RWPE2 (cell line): ENCODE measurements around the gene ALDOA.
"Not testable (repeated sequence)": the region's sequence is repeated elsewhere in the genome, so short reads cannot be mapped to it uniquely, and the experiment has no call there.

Source experiments
- ATAC-seq: fragments of 200-7000 bp; cut with Tn5 transposase; 3 replicates; pipeline ENCODE4 v1.9.1; 2021; ENCODE audit warnings: low read depth
- DNase-seq: peaks from one replicate; pipeline ENCODE4 v3.0.0-alpha.2; 2020; ENCODE audit warnings: low spot score
- H3K27ac ChIP-seq: fragments of 450-650 bp; 2 replicates; pipeline ENCODE4 v1.5.1; 2017; ENCODE audit warnings: mild to moderate bottlenecking; ENCODE audit not compliant: poor library complexity, severe bottlenecking
- H3K27me3 ChIP-seq: fragments of 250-450 bp; sonication (Bioruptor Pico); 2 replicates; pipeline ENCODE4 v1.5.1; 2021; ENCODE audit warnings: mild to moderate bottlenecking, moderate library complexity; ENCODE audit not compliant: insufficient read depth, poor library complexity, severe bottlenecking
- H3K36me3 ChIP-seq: fragments of 250-450 bp; sonication (Bioruptor Pico); 2 replicates; pipeline ENCODE4 v1.5.1; 2020; ENCODE audit warnings: low read depth, mild to moderate bottlenecking, moderate library complexity
- H3K4me1 ChIP-seq: fragments of 250-450 bp; sonication (Bioruptor Pico); 2 replicates; pipeline ENCODE4 v1.5.1; 2021; ENCODE audit warnings: mild to moderate bottlenecking, moderate library complexity; ENCODE audit not compliant: insufficient read depth, poor library complexity, severe bottlenecking
- H3K4me3 ChIP-seq: fragments of 250-450 bp; sonication (Bioruptor Pico); 2 replicates; pipeline ENCODE4 v1.5.1; 2021; ENCODE audit warnings: mild to moderate bottlenecking, moderate library complexity; ENCODE audit not compliant: severe bottlenecking
- H3K9me3 ChIP-seq: fragments of 250-450 bp; sonication (Bioruptor Pico); 2 replicates; pipeline ENCODE4 v1.5.1; 2021; ENCODE audit warnings: mild to moderate bottlenecking, moderate library complexity; ENCODE audit not compliant: severe bottlenecking
- TF ChIP-seq, protein P1 (sequence below): fragments of 450-650 bp; IDR thresholded peaks from one replicate; pipeline ENCODE4 v1.5.1; 2017; ENCODE audit warnings: mild to moderate bottlenecking, moderate library complexity; ENCODE audit not compliant: poor library complexity, severe bottlenecking

The ALDOA gene

DNA sequence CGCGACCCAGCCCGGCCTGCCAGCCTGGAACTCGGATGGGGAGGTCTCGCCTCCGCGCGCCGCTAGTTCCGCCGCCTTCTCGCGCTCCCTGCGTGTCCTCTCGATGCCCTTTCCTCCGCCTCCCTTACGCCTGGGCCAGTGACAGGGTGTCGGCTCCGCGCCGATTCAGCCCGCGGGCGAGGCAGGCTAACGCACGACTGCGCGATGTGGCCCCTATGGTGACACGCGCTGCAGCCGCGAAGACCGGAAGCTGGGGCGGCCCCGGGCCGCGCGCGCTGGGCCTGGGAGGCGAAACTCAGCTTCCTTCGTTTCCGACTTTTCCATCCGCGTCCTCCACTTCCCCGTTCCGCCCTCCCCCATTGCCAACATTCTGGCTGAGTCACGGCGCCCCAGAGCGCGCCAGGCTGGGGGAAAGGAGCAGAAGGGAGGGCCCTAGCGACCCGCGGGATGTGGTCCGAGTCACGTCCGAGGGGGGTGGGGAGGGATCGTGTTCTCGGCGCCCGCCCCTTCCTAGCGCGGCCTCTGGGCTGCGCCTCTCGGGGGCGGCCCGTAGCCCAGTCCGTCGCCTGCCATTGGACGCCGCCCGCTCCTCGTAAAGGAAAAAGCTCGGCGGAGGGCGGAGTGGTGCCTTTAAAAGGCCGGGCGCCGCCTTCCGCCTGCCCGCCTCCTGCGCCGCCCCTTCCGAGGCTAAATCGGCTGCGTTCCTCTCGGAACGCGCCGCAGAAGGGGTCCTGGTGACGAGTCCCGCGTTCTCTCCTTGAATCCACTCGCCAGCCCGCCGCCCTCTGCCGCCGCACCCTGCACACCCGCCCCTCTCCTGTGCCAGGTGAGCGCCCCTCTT, at the start of gene ALDOA:
Gene ALDOA (plus strand): TSS at position 659 of the 841 bp plus-strand sequence. CDS start 1,138 bp downstream, outside the sequence.
- Histone ChIP-seq H3K4me1 (peaks cover 12% of the 10 kb centered on the region), H3K4me3 (peak within 1 kb of the TSS; percentile 82), H3K27me3 (no peaks in the 10 kb centered on the region), H3K27ac (peak within 1 kb of the TSS; percentile 93), H3K9me3 (no peaks in the 10 kb centered on the region), H3K36me3 (peaks cover 47% of the 10 kb centered on the region)
- ATAC-seq (peak; percentile 88), DNase-seq (peak; percentile 99)
- TF ChIP-seq, protein P1, sequence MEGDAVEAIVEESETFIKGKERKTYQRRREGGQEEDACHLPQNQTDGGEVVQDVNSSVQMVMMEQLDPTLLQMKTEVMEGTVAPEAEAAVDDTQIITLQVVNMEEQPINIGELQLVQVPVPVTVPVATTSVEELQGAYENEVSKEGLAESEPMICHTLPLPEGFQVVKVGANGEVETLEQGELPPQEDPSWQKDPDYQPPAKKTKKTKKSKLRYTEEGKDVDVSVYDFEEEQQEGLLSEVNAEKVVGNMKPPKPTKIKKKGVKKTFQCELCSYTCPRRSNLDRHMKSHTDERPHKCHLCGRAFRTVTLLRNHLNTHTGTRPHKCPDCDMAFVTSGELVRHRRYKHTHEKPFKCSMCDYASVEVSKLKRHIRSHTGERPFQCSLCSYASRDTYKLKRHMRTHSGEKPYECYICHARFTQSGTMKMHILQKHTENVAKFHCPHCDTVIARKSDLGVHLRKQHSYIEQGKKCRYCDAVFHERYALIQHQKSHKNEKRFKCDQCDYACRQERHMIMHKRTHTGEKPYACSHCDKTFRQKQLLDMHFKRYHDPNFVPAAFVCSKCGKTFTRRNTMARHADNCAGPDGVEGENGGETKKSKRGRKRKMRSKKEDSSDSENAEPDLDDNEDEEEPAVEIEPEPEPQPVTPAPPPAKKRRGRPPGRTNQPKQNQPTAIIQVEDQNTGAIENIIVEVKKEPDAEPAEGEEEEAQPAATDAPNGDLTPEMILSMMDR: no peak

DNA sequence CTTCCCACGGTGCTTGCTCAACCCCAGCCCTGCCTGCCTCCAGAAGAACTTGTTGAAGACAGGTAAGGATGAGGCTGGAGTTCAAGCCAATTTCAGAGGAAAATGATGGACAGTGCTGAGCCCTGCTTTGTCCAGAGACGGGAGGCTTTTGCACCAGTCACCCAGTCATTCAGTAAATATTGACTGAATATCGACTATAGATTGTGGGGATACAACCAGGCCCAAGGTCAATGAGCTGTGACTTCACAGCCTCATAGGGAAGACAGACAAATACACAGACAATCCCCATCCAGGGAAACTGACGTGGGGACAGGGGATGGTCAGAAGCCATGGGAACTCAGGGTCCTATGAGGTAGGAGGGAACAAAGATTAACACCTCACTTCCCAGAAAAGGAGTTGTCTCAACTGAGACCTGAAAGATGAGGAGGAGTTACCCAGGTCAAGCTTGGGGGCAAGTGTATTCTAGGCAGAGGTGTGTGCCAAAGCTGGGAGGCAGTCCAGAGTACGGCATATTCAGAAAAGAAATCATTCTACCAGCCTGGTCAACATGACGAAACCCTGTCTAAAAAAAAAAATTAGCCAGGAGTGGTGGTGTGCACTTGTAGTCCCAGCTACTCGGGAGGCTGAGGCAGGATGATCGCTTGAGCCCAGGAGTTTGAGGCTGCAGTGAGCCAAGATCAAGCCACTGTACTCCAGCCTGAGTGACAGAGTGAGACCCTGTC, 48.8 kb upstream of the ALDOA start:
- Histone ChIP-seq H3K27ac (no peak overlapping the region), H3K4me1 (no peaks in the 10 kb centered on the region), H3K9me3 (no peaks in the 10 kb centered on the region), H3K36me3 (no peaks in the 10 kb centered on the region), H3K4me3 (no peak overlapping the region), H3K27me3 (no peaks in the 10 kb centered on the region)
- ATAC-seq (no peak), DNase-seq (no peak)
- TF ChIP-seq, protein P1: no peak

DNA sequence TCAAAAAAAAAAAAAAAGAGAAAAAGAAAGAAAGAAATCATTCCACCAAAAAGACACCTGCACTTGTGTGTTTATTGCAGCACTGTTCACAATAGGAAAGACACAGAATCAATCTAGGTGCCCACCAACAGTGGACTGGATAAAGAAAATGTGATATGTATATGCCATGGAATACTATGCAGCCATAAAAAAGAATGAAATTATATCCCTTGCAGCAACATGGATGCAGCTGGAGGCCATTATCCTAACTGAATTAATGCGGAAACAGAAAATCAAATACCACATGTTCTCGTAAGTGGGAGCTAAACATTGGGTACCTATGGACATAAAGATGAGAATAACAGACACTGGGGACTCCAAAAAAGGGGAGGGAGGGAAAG, 48.3 kb upstream of the ALDOA start:
- ATAC-seq (no peak), DNase-seq (no peak)
- Histone ChIP-seq H3K4me1 (no peaks in the 10 kb centered on the region), H3K27me3 (no peaks in the 10 kb centered on the region), H3K36me3 (no peaks in the 10 kb centered on the region), H3K27ac (no peak overlapping the region), H3K4me3 (no peak overlapping the region), H3K9me3 (no peaks in the 10 kb centered on the region)
- TF ChIP-seq, protein P1: no peak

DNA sequence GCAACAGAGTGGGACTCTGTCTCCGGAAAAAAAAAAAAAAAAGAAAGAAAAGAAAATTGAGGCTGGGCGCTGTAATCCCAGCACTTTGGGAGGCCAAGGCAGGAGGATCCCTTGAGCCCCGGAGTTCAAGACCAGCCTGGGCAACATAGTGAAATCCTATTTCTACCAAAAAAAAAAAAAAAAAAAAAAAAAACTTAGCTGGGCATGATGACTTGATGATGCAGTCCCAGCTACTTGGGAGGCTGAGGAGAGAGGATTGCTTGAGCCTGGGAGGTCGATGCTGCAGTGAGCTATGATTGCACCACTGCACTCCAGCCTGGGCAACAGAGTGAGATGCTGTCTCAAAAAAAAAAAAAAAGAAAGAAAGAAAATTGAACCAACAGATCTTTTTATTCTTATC, 47.6 kb upstream of the ALDOA start:
- H3K4me1 ChIP-seq, ATAC-seq, H3K9me3 ChIP-seq, H3K27ac ChIP-seq, DNase-seq, H3K27me3 ChIP-seq, H3K4me3 ChIP-seq, H3K36me3 ChIP-seq: not testable (repeated sequence)

DNA sequence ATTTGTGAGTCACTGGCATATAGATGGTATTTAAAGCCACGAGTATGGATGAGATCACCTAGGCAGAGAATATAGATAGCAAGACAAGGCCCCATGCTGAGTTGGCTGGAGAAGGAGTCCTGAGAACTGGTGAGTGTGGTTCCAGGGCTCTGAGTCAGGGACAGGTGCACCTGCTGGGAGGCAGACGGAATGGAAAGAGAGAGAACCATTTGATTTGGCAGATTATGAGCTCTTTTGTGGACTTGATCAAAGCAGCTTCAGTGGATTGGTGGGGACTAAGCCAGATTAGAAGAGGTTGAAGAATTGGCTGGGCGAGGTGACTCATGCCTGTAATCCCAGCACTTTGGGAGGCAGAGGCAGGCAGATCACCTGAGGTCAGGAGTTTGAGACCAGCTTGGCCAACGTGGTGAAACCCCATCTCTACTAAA, 46.8 kb upstream of the ALDOA start:
- no peak overlapping the region for H3K27ac ChIP-seq
- DNase-seq (no peak), ATAC-seq (peak; percentile 10; the same call in 1 of the 3 replicates)
- no peaks in the 10 kb centered on the region for H3K9me3 ChIP-seq
- no peaks in the 10 kb centered on the region for H3K4me1 ChIP-seq
- no peak overlapping the region for H3K4me3 ChIP-seq
- H3K36me3 ChIP-seq: no peaks in the 10 kb centered on the region
- no peaks in the 10 kb centered on the region for H3K27me3 ChIP-seq
- TF ChIP-seq, protein P1: no peak
